ENCODE data around the gene CEP104. TPM values are rescaled to one million over a fixed set of nuclear protein-coding genes. Genes with fewer than 3 reads are reported as not detected.
A peak's percentile ranks its signal among the peaks of the same experiment; 100 is the strongest.

Gene CEP104
- total and polyA plus RNA-seq, 9 of the 15 experiments (the other 6 are each of a cell fraction or from before 2014, with no cell fraction given): 11.2 to 63.4 (median 42.6) TPM

GRCh38 chr1:3787349-3787715 is 69.7 kb downstream of the CEP104 start:
- DNase-seq (ENCODE audit: extremely low read depth in 1 of 4, low spot score in 3 of 4): no peak
- in situ Hi-C loops (cut with MboI) (no loop called here), intact Hi-C loops (cut with micrococcal nuclease) (no loop called here)
- peak; percentile 19 for FAIRE-seq
- H3K9me3 ChIP-seq (replicated peaks; ENCODE audit: control insufficient read depth, insufficient read depth, low read depth, low read length): no peaks in the 10 kb centered on the region
- ChIA-PET POLR2A (interaction anchor here (0.7 to 1.0 kb wide), 4 partner anchors 9 to 17 kb away, joined by 3 to 4 read pairs (median 3); partner anchors contain the start of gene LRRC47), CTCF (ENCODE audit: low intra/inter-chr PET ratio) (no interaction called here)
- no peak overlapping the region; a peak in 1 of 4 replicates for H3K9ac ChIP-seq (ENCODE audit: insufficient read depth in 1 of 2, low read depth in 2 of 2, low read length in 2 of 2)
- H3K9me1 ChIP-seq (ENCODE audit: control insufficient read depth, insufficient read depth, low read length): peaks cover 5% of the 10 kb centered on the region
- H3K79me2 ChIP-seq (ENCODE audit: control insufficient read depth, insufficient read depth, low read length): peaks cover 45% of the 10 kb centered on the region
- WGBS (ENCODE audit: insufficient coverage, low coverage, missing lambda C conversion rate): 86% methylated on average over 10 of the region's 10 CpGs
- H3K4me2 ChIP-seq (ENCODE audit: insufficient read depth, low read length): no peak overlapping the region
- no peak for ATAC-seq
- BruUV-seq (replicated peaks): no TSS peak
- no peak overlapping the region for H3K27ac ChIP-seq (ENCODE audit: extremely low read depth, low read depth, low read length)
- no peak overlapping the region for H2AFZ ChIP-seq (ENCODE audit: low read depth, low read length)
- H3K4me1 ChIP-seq (replicated peaks in 1 of 2; ENCODE audit: control insufficient read depth in 2 of 2, insufficient read depth in 2 of 2, low read length in 2 of 2): peaks cover 0 to 43% of the 10 kb centered on the region in 2 experiments; a peak in 2 of 5 replicates
- peaks cover 11% of the 10 kb centered on the region; the same call in 1 of the 2 replicates for H4K20me1 ChIP-seq (replicated peaks; ENCODE audit: control insufficient read depth, insufficient read depth, low read length)
- peaks cover 94% of the 10 kb centered on the region for H3K36me3 ChIP-seq (ENCODE audit: control insufficient read depth, insufficient read depth, low read length)
- H3K4me3 ChIP-seq: no peak overlapping the region
- no peaks in the 10 kb centered on the region for H3K27me3 ChIP-seq (ENCODE audit: control insufficient read depth in 2 of 2, insufficient read depth in 2 of 2, low read length in 2 of 2)
- TF ChIP-seq, protein P1, sequence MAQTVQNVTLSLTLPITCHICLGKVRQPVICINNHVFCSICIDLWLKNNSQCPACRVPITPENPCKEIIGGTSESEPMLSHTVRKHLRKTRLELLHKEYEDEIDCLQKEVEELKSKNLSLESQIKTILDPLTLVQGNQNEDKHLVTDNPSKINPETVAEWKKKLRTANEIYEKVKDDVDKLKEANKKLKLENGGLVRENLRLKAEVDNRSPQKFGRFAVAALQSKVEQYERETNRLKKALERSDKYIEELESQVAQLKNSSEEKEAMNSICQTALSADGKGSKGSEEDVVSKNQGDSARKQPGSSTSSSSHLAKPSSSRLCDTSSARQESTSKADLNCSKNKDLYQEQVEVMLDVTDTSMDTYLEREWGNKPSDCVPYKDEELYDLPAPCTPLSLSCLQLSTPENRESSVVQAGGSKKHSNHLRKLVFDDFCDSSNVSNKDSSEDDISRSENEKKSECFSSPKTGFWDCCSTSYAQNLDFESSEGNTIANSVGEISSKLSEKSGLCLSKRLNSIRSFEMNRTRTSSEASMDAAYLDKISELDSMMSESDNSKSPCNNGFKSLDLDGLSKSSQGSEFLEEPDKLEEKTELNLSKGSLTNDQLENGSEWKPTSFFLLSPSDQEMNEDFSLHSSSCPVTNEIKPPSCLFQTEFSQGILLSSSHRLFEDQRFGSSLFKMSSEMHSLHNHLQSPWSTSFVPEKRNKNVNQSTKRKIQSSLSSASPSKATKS (CRISPR knock-in tag; IDR thresholded peaks at IDR 0.05): no peak
- TF ChIP-seq WHSC1 (IDR thresholded peaks at IDR 0.05; ENCODE audit: low read length) (no peak), CEBPG (CRISPR knock-in tag; IDR thresholded peaks at IDR 0.05) (no peak), CEBPG (tag; conservative IDR thresholded peaks at IDR 0.05 in 1 of 2, IDR thresholded peaks at IDR 0.05 in 1 of 2) (no peak), POLR2AphosphoS5 (IDR thresholded peaks at IDR 0.05; ENCODE audit: control insufficient read depth, insufficient read depth, low read depth, low read length) (no peak), KLF1 (tag; IDR thresholded peaks at IDR 0.05) (no peak), ZNF431 (CRISPR knock-in tag; IDR thresholded peaks at IDR 0.05) (no peak)
- TF ChIP-seq, protein P2, sequence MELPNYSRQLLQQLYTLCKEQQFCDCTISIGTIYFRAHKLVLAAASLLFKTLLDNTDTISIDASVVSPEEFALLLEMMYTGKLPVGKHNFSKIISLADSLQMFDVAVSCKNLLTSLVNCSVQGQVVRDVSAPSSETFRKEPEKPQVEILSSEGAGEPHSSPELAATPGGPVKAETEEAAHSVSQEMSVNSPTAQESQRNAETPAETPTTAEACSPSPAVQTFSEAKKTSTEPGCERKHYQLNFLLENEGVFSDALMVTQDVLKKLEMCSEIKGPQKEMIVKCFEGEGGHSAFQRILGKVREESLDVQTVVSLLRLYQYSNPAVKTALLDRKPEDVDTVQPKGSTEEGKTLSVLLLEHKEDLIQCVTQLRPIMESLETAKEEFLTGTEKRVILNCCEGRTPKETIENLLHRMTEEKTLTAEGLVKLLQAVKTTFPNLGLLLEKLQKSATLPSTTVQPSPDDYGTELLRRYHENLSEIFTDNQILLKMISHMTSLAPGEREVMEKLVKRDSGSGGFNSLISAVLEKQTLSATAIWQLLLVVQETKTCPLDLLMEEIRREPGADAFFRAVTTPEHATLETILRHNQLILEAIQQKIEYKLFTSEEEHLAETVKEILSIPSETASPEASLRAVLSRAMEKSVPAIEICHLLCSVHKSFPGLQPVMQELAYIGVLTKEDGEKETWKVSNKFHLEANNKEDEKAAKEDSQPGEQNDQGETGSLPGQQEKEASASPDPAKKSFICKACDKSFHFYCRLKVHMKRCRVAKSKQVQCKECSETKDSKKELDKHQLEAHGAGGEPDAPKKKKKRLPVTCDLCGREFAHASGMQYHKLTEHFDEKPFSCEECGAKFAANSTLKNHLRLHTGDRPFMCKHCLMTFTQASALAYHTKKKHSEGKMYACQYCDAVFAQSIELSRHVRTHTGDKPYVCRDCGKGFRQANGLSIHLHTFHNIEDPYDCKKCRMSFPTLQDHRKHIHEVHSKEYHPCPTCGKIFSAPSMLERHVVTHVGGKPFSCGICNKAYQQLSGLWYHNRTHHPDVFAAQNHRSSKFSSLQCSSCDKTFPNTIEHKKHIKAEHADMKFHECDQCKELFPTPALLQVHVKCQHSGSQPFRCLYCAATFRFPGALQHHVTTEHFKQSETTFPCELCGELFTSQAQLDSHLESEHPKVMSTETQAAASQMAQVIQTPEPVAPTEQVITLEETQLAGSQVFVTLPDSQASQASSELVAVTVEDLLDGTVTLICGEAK (IDR thresholded peaks at IDR 0.05): no peak
- TF ChIP-seq, protein P2 (CRISPR knock-in tag; IDR thresholded peaks at IDR 0.05): no peak
- TF ChIP-seq, protein P3, sequence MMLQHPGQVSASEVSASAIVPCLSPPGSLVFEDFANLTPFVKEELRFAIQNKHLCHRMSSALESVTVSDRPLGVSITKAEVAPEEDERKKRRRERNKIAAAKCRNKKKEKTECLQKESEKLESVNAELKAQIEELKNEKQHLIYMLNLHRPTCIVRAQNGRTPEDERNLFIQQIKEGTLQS (IDR thresholded peaks at IDR 0.05): no peak
- TF ChIP-seq, protein P3 (CRISPR knock-in tag; conservative IDR thresholded peaks at IDR 0.05): no peak
